AG08395 (cell line): ENCODE measurements around the gene CHST15.

Experiments used
- DNase-seq: peaks from one replicate; pipeline ENCODE4 v3.0.0; 2012; ENCODE audit warnings: mixed read lengths, low spot score

Gene CHST15, protein sequence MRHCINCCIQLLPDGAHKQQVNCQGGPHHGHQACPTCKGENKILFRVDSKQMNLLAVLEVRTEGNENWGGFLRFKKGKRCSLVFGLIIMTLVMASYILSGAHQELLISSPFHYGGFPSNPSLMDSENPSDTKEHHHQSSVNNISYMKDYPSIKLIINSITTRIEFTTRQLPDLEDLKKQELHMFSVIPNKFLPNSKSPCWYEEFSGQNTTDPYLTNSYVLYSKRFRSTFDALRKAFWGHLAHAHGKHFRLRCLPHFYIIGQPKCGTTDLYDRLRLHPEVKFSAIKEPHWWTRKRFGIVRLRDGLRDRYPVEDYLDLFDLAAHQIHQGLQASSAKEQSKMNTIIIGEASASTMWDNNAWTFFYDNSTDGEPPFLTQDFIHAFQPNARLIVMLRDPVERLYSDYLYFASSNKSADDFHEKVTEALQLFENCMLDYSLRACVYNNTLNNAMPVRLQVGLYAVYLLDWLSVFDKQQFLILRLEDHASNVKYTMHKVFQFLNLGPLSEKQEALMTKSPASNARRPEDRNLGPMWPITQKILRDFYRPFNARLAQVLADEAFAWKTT

DNA sequence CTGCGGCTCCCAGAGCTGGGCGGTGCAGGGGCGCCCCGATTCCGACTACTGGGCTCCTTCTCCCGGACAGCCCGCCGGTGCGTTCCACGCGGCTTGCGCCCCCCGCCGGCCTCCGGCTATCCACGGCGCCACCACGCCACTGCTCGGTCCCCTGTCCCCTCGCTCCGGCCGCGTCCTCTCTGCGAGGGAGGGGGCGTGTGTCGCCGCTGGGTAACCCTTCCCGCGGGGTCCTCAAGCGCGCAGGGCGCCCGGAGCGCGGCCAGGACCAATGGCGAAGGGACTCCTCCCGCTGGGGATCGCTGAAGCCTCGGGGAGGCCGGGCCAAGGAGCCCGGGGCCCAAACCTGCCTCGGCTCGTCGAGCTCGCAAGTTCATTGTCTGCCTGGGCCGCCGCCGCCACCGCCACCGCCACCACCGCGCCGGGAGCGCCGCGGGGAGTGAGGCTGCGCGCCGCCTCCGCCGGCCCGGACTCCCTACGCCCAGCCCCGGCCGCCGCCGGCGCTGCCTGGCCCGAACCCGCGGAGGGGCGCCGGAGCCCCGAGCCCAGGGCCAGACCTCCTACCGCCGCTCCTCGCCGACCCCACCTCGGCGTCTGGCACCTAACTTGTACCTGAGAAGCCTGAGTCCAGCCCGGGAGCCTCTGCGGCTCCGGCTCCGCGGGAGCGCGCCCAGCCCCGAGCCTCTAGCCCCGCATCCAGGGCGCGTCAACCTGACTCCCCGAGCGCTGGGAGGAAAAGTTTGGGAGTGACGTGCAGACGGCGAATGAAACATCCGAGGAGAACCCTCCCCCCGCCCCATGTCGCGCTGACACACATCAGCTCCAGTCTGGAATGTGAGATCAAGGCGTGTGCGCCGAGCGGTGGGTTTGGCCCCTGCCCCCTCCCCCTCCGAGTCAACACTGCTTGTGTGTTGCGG is at the start of gene CHST15:
Gene CHST15, minus strand, starts transcription at position 739 of the 914 bp plus-strand sequence. CDS start 47,386 bp downstream, outside the sequence.
- DNase-seq = peak; percentile 59

DNA sequence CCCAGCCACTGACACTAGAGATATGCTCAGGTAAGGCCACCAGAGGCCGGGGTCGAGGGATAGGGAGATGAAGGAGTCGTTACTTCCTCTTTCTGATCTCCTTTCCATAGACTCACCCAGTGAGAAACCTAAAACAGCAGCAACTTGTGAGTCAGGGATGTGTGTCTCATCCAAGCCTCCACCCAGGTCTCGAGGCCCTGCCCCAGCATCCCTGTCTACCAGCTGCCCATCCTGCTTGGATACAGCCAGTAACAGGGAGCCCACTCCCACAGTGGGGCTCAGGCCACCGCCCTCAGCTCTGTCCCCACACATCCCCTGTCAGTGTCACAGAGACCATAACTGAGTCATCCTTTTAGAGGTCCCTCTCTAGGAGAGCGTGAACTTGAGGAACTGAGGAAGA is 49.6 kb upstream of the CHST15 start:
- no peak for DNase-seq

DNA sequence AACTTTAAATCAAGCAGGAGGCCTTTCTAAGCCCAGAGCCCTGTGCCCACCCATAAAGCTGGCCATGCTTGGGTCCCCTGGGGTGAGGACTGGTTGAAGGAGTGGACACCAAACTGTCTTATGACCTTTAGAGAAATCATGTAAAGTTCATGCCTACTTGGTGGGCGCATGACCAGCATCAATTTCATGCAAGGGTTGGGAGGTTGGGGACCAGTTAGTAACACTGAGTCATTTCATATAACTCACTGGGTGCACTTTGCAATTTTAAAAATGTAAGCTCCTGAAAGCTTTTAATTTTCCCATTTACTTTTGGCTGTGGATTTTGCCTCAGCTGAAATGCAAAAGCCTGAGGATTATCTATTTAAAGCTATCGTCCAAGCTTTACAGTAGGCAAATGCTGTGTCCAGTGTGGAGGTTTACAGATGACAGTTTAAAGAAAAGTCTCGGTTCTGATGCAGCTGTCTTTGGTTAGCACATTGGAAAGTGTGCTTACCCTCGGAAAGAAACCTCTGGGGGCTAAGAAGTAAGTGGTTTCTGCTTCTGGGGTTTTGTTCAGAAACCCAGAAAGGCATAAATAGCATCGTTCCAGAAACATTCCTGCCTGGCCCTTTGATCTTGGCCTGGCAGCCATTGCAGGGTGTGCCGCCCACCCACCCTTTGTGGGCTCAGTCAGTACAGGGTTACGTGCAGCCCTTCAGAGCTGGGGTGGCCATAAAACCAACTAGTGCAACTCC is 48.8 kb upstream of the CHST15 start:
- no peak for DNase-seq

DNA sequence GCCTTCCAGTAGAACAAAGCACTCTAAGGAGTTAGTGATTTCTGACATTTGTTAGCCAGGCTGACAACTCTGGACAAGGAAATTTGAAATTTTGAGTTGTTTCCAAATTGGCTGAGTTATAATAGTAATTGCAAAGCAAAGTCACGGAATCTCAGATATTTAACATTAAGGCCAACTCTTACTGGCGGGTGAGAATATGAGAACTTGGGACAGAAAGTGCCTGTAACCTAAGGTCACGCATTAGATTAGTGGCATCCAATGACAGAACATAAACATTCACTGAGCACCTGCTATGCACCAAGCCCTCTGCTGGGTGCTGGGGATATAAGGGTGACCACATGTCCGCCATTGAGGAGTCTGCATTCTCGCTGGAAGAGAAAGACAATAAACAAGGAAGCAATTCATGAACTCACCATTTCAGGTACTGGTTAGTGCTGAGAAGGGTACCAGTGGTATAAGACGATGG is 45.5 kb upstream of the CHST15 start:
- no peak for DNase-seq

DNA sequence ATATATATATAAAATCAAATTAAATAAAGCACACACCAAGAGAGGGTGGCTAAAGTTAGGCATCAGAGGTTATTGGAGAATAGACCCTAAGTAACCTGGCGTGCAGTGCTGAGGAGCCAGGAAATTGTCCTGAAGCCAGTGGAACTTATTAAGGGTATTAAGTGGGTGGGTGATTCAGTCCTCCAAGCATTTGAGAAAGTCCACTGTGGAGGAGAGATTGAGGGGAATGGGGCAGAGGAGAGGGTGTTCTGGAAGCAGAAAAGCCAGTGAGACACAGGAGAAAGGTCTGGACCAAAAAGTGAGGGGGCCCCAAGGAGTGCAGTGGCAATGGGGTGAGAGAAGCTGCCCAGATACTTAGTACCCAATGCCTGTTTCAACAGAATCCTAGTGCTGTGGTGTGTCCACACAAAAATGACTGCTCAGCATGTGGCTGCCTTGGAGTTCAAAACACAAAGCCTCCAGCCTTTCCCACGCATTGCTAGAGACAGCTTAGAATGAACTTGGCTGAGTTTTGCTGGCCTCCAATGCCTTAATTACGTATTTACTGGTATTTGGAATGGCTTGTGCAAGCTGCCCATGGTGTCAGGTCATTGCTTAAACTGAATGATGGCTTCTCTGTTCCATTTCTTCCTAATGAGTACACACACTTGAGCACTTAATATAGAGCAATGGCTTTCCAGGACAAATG is 44.9 kb upstream of the CHST15 start:
- peak; percentile 24 for DNase-seq

DNA sequence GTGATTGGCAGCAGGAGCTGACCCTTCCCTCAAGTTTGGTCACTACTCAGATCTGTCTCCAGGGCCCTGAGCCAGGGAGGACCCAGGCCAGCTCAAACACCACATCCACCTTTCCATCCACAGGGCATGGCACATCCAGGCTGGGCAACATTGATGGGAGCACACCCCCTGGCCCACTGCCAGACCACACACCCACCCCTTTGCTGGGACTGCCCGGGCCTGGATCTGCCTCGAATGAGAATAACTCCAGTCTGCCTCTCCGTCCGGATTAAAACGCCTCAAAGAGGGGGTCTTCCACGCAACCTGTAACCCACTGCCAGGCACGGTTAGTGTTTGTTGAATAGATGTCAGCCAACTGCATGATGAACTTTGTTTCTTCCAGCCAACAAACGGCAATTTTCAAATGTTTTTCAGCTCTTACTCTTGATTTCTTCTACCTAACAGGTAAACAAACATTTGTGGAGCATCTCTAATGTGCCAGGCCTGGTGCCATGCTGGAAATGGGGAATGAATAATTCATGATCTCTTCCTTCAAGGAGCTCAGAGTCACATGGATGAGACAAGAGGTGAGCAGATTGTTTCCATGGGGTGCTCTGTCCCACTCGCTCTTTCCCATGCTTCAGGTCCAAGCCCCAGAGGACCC is 41.0 kb upstream of the CHST15 start:
- no peak for DNase-seq

DNA sequence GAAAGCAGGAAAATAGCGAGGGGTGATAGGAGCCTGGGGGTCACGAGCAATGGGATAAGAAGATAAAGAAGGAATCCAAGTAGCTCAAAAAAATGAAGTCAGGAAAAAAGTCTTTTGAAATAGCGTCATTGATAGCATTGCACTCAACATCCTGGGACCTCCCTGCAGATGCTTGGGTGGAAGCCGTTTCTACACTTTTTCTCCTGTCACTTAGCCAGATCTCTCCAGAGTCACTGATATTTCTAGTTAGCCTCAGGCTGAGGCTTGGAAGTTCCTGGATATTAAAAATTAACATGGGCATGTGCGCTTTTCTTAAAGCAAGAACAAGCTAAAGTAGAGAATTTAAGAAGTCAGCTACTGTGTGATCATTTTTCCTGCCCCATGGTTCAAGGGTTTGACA is 39.5 kb upstream of the CHST15 start:
- DNase-seq = no peak

DNA sequence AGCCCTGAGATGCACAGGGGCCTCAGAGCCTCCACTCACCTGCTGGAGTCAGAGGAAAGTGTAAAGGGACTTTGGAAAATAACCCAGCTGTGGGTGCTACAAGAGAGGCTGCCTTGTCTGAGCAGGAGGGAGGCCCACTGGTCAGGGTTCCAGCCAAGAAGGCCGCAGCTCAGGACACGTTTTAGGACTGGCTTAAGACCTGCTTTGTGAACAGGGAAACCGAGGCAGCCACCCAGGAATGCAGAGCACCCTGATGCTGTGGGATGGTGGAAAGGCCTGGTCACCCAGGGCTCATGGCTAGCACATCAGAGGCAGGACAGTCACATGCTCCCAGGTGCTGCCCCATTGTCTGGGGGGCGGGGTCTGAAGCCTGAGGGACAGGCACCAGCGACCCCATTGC is 38.9 kb upstream of the CHST15 start:
- no peak for DNase-seq

DNA sequence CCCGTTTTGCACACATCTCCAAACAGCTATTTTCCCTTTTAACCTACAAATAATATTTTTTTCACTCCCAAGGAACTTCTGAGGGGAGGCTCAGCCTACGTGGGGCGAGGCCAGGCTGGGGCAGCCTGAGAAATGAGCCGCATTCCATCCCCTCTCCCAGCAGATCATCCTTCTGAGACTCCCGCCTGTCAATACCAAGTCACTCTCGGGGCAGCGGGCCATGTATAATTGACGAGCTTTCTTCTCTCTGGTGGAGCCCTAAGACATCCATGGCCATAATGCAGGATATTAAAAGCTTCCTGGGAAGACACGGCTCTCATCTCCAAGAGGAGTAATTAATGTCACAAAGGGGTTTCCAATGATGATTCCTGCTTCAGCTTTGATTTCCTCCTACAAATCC is 37.8 kb upstream of the CHST15 start:
- no peak for DNase-seq

DNA sequence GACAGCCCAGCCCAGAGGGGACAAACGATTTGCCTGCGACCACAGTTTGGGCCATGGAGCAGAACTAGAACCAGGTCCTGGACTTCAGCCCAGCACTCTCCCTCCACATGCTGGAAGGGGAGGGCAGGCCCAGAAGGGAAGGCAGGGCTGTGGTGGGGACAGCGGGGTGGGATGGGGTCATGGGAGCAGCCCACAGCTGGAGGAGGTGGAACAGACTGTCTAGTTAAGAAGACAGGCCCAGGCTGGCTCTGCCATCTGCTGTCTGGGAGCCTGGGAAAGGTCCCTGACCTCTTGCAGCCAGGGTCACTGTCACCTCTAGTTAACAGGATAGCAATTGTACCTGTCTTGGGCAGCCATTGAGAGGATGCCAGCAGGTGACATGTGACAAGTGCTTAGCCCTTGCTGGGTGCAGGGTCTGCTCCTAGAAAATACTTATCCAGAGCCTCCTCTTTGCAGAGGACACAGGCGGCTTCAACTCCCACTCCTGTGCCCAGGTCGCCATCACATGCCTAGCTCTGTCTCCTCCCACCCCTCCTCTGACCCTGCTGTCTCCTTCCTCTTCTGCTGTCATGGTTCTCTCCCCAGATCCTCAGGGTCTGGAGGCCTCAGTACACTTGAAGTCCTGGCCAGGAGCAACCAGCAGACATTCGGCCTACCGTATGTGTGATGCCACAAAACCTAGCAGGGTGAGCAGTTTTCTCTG is 37.0 kb upstream of the CHST15 start:
- no peak for DNase-seq

DNA sequence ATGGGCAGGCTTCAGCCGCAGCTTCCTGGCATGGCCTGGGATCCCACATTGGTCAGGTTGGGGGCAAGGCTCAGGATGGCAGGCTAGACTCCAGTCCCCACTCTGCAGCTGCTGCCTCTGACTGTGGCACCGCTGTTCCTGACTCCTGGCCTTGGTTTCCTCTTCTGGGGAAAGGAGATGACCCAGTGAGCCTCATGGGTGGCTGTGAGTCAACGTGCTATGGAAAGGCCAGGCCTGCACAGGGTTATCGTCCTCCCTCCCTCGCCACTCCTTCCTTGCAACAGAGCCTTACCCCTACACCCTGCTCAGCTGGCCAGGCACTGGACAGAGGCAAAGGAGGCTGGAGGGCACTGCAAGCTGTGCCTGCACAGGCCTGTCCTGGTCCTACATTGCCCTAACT is 36.1 kb upstream of the CHST15 start:
- no peak for DNase-seq

DNA sequence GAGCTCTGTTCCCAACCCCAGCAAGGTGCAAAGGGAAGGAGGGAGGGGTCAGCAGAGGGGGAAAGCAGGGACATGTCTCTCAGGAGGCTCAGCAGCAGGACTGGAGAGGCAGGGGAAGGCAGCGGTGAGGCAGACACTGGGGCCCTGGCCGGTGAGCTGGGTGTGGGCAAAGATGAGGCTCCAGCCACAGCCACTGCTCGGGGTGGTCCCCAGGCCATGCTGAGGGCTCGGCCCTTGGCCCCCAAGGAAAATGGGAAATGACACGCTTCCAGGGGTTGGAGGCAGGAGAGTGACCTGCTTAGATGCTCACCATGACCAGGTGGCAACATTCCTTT is 35.4 kb upstream of the CHST15 start:
- no peak for DNase-seq

DNA sequence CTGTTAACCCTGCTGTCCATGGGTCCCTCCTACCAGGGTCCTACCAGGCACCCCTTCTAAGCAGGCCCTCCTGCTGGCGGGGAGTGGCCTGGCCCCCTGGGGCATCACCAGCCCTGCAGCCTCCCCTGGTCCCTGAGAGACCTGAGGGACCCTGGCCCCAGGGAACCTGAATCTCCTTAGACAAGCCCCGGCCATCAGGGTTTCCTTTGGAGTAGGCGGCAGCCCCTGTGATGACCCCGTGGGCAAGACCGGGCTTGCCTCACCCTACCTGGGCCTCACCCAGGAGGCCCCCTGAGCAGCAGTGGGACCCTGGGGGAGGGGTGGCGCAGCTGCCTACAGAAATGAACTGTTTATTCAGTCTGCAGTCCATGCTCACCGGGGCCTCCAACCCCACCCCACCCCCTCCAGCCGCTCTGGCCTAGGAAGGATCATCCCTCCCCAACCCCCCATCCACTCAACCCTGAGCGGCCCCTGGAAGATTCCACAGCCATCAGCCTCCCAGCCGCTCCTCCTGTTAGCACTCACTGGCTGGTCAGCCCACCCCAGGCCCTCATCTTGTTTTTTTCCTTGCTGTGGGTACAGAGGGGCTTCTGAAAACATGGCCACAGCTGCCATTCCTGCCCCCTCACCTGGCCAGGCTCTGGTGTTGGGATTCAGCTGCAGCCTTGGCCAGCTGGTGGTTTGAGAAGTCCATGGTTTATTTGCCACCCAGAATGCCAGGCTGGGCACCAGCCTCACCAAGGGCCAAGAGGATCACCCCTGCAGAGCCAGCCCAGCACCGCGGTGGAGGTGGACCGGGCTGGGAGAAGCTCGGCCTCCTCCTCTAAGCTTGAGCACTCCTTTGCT is 34.8 kb upstream of the CHST15 start:
- no peak for DNase-seq

DNA sequence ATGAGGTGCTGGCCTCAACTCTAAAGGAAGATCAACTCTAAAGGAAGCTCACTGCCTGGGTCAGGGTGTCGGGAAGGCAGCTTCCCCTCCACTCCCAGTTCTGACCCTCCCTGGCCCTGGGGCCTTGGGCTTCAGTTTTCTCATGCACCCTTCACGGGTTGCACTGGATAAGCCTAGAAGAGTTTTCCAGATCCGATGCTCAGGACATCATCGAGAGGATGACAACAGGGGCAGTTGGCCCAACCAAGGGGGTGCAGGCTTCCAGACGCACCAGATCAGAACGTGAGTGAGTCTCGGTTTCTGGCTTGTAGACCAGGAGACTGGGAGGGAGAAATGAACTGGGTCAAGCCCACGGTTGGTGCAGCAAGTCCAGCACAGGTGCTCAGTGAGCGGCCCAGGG is 34.2 kb upstream of the CHST15 start:
- no peak for DNase-seq

DNA sequence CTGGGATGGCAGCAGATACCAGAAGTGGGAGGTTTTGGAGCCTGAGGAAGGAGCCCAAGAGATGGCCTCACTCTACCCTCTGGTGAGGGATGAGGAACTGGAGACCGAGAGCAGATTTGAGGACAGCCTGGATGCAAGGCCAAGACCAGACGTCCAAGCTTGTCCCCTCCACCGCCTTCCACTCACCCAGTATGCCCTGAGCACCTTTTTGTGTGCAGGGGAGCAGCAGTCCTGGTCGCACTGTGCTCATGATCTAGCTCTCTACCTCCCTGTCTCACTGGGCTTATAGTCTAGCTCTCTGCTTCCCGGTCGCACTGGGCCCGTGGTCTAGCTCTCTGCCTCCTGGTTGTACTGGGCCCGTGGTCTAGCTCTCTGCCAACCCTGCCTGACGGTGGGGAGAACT is 33.6 kb upstream of the CHST15 start:
- no peak for DNase-seq

DNA sequence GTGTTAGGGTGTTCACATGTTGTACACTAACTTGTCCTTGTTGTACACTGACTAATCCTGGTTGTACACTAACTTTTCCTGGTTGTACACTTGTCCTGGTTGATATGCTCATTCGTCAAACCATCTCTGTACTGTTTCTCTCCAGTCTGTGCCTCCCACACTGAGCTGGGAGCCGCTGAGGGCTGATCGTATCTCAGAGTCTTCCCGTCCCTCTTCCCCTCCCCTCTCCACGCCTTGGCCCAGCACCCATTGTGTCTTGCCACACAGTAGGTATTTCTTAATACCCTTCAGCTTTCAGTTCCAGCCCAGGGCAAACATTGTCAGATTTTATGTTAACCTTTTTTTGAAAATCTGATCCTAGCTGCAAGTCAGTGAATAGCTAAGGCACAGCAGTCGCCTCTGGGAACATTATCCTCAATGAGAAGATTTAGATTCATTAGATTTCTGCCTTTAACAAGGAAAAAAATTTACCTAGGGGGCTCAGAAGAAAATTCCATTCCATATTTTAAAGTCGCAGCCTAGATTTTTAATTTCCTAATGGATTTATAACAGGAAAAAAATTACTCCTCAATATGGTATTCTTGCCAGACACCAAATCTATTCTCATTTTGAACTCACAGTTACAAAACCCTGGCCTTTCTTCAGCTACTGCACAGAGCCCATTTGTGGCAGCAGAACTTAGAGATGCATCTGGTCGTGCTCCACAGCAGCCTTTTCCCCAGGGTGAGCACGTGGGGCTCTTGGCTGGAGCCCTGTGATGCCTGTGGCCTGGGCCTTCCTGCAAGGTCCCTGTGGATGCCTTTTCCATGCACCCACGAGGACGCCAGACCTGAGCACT is 33.0 kb upstream of the CHST15 start:
- no peak for DNase-seq

DNA sequence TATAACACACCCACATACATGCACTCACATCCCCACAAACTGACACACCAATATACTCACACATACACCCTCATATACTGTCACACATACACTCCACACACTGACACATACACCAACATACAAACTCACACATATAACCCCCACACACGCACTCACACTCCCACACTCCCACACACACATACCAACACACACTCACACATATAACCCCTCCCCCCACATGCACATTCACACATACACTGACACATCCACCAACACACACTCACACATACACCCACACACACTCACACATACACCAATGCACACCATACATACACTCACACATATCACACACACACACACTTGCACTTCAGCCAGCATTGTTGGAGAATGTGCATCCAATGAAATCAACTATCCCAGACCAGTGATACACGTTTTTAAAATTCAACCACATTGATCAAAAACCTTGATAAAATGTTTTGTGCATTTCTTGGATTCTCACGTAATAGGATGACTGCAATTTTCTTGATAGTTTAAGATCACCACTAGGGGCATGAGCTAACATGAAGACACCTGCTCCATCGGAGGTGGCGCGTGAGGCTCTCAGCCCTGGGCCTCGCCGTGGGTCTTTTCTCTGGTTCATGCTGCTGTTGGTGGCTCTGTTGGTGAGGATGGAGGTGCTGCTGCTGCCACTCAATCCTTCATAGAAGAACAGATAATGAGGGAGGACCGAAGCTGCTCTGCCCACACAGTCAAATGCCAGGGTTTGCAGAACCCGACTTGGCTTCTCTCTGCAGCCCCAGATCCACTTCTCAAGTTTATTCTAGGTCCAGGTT is 32.1 kb upstream of the CHST15 start:
- peak; percentile 18 for DNase-seq

DNA sequence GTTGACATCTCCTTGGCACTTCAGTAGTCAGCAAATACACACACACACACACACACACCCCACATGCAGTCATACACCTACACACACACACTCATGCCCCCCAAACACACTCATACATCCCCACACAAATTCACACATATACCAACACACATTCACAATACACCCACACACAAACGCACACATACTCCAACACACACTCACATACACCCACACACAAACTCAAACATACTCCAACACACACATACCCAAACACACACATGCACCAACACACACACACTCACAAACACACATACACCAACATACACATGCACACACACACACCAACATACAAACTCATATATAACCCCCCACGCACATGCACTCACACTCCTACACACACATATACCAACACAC is 31.4 kb upstream of the CHST15 start:
- no peak for DNase-seq
